ENCODE data around the gene GPC6.

GPC6 gene

GRCh38 chr13:93468433-93468832 lies 241.8 kb downstream of the GPC6 start:
- Histone ChIP-seq H3K9me2 (ENCODE audit: low read depth, low read length) (no peaks in the 10 kb centered on the region), H3K4me1 (ENCODE audit: insufficient read depth, low read length, severe bottlenecking) (no peaks in the 10 kb centered on the region), H3K9ac (ENCODE audit: low read length) (no peak overlapping the region), H3K4me3 (ENCODE audit: low read depth, low read length, poor library complexity, severe bottlenecking) (no peak overlapping the region), H3F3A (ENCODE audit: insufficient read depth, low read length) (no peaks in the 10 kb centered on the region), H3K9me3 (ENCODE audit: low read length) (peaks cover 3% of the 10 kb centered on the region; the same call in 1 of the 2 replicates), H3K27me3 (ENCODE audit: insufficient read depth, low read length) (no peaks in the 10 kb centered on the region), H3K36me3 (ENCODE audit: insufficient read depth, low read length) (no peaks in the 10 kb centered on the region), H3K79me2 (ENCODE audit: insufficient read depth, low read length) (no peaks in the 10 kb centered on the region), H3K4me2 (ENCODE audit: low read length) (no peak overlapping the region), H4K20me1 (ENCODE audit: insufficient read depth, low read length) (no peaks in the 10 kb centered on the region), H3K27ac (ENCODE audit: low read depth, low read length, poor library complexity, severe bottlenecking) (no peak overlapping the region), H2AFZ (ENCODE audit: low read length) (no peak overlapping the region)
- no peak for TF ChIP-seq EZH2 (IDR thresholded peaks at IDR 0.05; ENCODE audit: borderline replicate concordance, low read length)
- no peak for TF ChIP-seq CTCF (IDR thresholded peaks at IDR 0.05; ENCODE audit: low read length)

- Histone ChIP-seq H3K9ac (ENCODE audit: low read length) (no peak overlapping the region), H3K9me3 (ENCODE audit: low read length) (peaks cover 3% of the 10 kb centered on the region; the same call in 1 of the 2 replicates), H3K4me2 (ENCODE audit: low read length) (no peak overlapping the region), H3K9me2 (ENCODE audit: low read depth, low read length) (no peaks in the 10 kb centered on the region), H2AFZ (ENCODE audit: low read length) (no peak overlapping the region), H3K4me1 (ENCODE audit: insufficient read depth, low read length, severe bottlenecking) (no peaks in the 10 kb centered on the region), H3K79me2 (ENCODE audit: insufficient read depth, low read length) (no peaks in the 10 kb centered on the region), H3K36me3 (ENCODE audit: insufficient read depth, low read length) (no peaks in the 10 kb centered on the region), H3F3A (ENCODE audit: insufficient read depth, low read length) (no peaks in the 10 kb centered on the region), H3K27ac (ENCODE audit: low read depth, low read length, poor library complexity, severe bottlenecking) (no peak overlapping the region), H4K20me1 (ENCODE audit: insufficient read depth, low read length) (no peaks in the 10 kb centered on the region), H3K27me3 (ENCODE audit: insufficient read depth, low read length) (no peaks in the 10 kb centered on the region), H3K4me3 (ENCODE audit: low read depth, low read length, poor library complexity, severe bottlenecking) (no peak overlapping the region)
- TF ChIP-seq CTCF (IDR thresholded peaks at IDR 0.05; ENCODE audit: low read length) (no peak), EZH2 (IDR thresholded peaks at IDR 0.05; ENCODE audit: borderline replicate concordance, low read length) (no peak)
Observed at GRCh38 chr13:93472296-93472695, 245.7 kb downstream of the GPC6 start.

GRCh38 chr13:93472814-93473296 lies 246.2 kb downstream of the GPC6 start:
- H3K36me3 ChIP-seq (ENCODE audit: insufficient read depth, low read length) = no peaks in the 10 kb centered on the region
- H3K4me3 ChIP-seq (ENCODE audit: low read depth, low read length, poor library complexity, severe bottlenecking) = no peak overlapping the region
- no peaks in the 10 kb centered on the region for H4K20me1 ChIP-seq (ENCODE audit: insufficient read depth, low read length)
- no peaks in the 10 kb centered on the region for H3K9me2 ChIP-seq (ENCODE audit: low read depth, low read length)
- H3F3A ChIP-seq (ENCODE audit: insufficient read depth, low read length) = no peaks in the 10 kb centered on the region
- H3K27ac ChIP-seq (ENCODE audit: low read depth, low read length, poor library complexity, severe bottlenecking) = no peak overlapping the region
- no peaks in the 10 kb centered on the region for H3K27me3 ChIP-seq (ENCODE audit: insufficient read depth, low read length)
- H3K79me2 ChIP-seq (ENCODE audit: insufficient read depth, low read length) = no peaks in the 10 kb centered on the region
- no peaks in the 10 kb centered on the region for H3K4me1 ChIP-seq (ENCODE audit: insufficient read depth, low read length, severe bottlenecking)
- H3K9me3 ChIP-seq (ENCODE audit: low read length) = peaks cover 3% of the 10 kb centered on the region; the same call in 1 of the 2 replicates
- no peak overlapping the region for H3K9ac ChIP-seq (ENCODE audit: low read length)
- no peak overlapping the region for H2AFZ ChIP-seq (ENCODE audit: low read length)
- TF ChIP-seq EZH2 (IDR thresholded peaks at IDR 0.05; ENCODE audit: borderline replicate concordance, low read length) = no peak
- no peak for TF ChIP-seq CTCF (IDR thresholded peaks at IDR 0.05; ENCODE audit: low read length)
- no peak overlapping the region for H3K4me2 ChIP-seq (ENCODE audit: low read length)

Measured in OCI-LY1 (cell line).